ENCODE data around the gene GALK1. TPM values are rescaled to one million over a fixed set of nuclear protein-coding genes. Genes with fewer than 3 reads are reported as not detected.
A peak's percentile ranks its signal among the peaks of the same experiment; 100 is the strongest.

The GALK1 gene
- total and polyA plus RNA-seq, 9 of the 15 experiments (the other 6 are each of a cell fraction or from before 2014, with no cell fraction given): 0.45 to 51.6 (median 17.4) TPM

DNA sequence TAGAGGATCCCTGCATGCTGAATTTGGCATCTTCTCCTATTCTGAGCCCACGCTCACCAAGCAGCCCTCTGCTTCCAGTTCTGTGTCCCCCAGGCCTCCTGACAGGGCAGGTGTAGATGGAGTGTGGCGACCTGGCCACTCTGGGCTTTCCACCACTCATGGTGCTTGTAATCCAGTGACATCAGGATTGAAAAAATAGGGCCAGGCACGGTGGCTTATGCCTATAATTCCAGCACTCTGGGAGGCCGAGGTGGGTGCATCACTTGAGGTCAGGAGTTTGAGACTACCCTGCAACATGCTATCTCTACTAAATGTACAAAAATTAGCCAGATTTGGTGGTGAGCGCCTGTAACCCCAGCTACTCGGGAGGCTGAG lies 49.0 kb upstream of the GALK1 start:
- H3K27me3 ChIP-seq (ENCODE audit: control insufficient read depth in 2 of 2, insufficient read depth in 2 of 2, low read length in 2 of 2): no peaks in the 10 kb centered on the region
- no peak overlapping the region for H3K4me2 ChIP-seq (ENCODE audit: insufficient read depth, low read length)
- H3K9me1 ChIP-seq (ENCODE audit: control insufficient read depth, insufficient read depth, low read length): peaks cover 3% of the 10 kb centered on the region
- H3K27ac ChIP-seq (ENCODE audit: extremely low read depth, low read depth, low read length): no peak overlapping the region
- DNase-seq (ENCODE audit: extremely low read depth in 1 of 4, low spot score in 3 of 4) (no peak), ATAC-seq (no peak), FAIRE-seq (no peak)
- H3K4me1 ChIP-seq (replicated peaks in 1 of 2; ENCODE audit: control insufficient read depth in 2 of 2, insufficient read depth in 2 of 2, low read length in 2 of 2): peaks cover 5 to 26% of the 10 kb centered on the region in 2 experiments; a peak in 4 of 5 replicates
- H3K9ac ChIP-seq (ENCODE audit: insufficient read depth in 1 of 2, low read depth in 2 of 2, low read length in 2 of 2): peak overlapping the region in 1 of 2 experiments; percentile 80; a peak in 2 of 4 replicates
- WGBS (ENCODE audit: insufficient coverage, low coverage, missing lambda C conversion rate): 81% methylated on average over 6 of the region's 6 CpGs
- H4K20me1 ChIP-seq (replicated peaks; ENCODE audit: control insufficient read depth, insufficient read depth, low read length): no peaks in the 10 kb centered on the region
- H2AFZ ChIP-seq (ENCODE audit: low read depth, low read length): no peak overlapping the region
- H3K9me3 ChIP-seq (replicated peaks; ENCODE audit: control insufficient read depth, insufficient read depth, low read depth, low read length): no peaks in the 10 kb centered on the region
- no peaks in the 10 kb centered on the region for H3K79me2 ChIP-seq (ENCODE audit: control insufficient read depth, insufficient read depth, low read length)
- H3K4me3 ChIP-seq: no peak overlapping the region
- TF ChIP-seq, protein P1, sequence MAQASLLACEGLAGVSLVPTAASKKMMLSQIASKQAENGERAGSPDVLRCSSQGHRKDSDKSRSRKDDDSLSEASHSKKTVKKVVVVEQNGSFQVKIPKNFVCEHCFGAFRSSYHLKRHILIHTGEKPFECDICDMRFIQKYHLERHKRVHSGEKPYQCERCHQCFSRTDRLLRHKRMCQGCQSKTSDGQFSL (CRISPR knock-in tag; IDR thresholded peaks at IDR 0.05): 0 out of 2 replicates have a peak, but pooled peaks have one; percentile 9
- TF ChIP-seq, protein P1 (tag; IDR thresholded peaks at IDR 0.05): no peak
- TF ChIP-seq E2F5 (CRISPR knock-in tag; IDR thresholded peaks at IDR 0.05) (no peak), POLR2G (IDR thresholded peaks at IDR 0.05; ENCODE audit: low read depth, low read length) (no peak), SRSF7 (optimal IDR thresholded peaks at IDR 0.05; ENCODE audit: low read depth, low read length) (no peak), XRCC5 (IDR thresholded peaks at IDR 0.05; ENCODE audit: low read depth, low read length) (no peak), TAF7 (tag; IDR thresholded peaks at IDR 0.05) (no peak)
- BruUV-seq (replicated peaks): no TSS peak
- intact Hi-C loops (cut with micrococcal nuclease): no loop called here
- CTCF ChIA-PET (ENCODE audit: low intra/inter-chr PET ratio): no interaction called here
- POLR2A ChIA-PET: interaction anchor here (0.7 to 2.3 kb wide), 5 partner anchors 9 to 34 kb away, joined by 5 to 17 read pairs (median 7); no protein-coding TSS in a partner anchor
- peaks cover 68% of the 10 kb centered on the region; the same call in 2 of the 3 replicates for H3K36me3 ChIP-seq (ENCODE audit: control insufficient read depth, insufficient read depth, low read length)
- in situ Hi-C loops (cut with MboI): no loop called here

All from K562 (cell line).